HepG2 (cell line): ENCODE results near the gene UNC13D. TPM values are rescaled to one million over a fixed set of nuclear protein-coding genes. Genes with fewer than 3 reads are reported as not detected.

Experiments used
- BATF2 ChIP-seq: sonication (generic); formaldehyde crosslinking; IDR thresholded peaks from 2 replicates; pipeline ENCODE4 v1.8.0; 2022; ENCODE audit warnings: mild to moderate bottlenecking, missing genetic modification reagents, moderate library complexity
- BCL3 ChIP-seq: sonication (generic); formaldehyde crosslinking; IDR thresholded peaks from 2 replicates; pipeline ENCODE4 v1.5.1; 2020; ENCODE audit warnings: mild to moderate bottlenecking, missing genetic modification reagents, moderate library complexity
- JDP2 ChIP-seq: sonication (generic); formaldehyde crosslinking; IDR thresholded peaks from 2 replicates; pipeline ENCODE4 v1.8.1; 2022; ENCODE audit warnings: missing genetic modification reagents, borderline replicate concordance
- KDM5A ChIP-seq: fragments of 200-600 bp; sonication (generic); IDR thresholded peaks from 2 replicates; pipeline ENCODE4 v1.7.0; 2018; ENCODE audit warnings: antibody characterized with exemption, mild to moderate bottlenecking, low read length, borderline replicate concordance
- MBNL3 ChIP-seq: fragments of 250-450 bp; sonication (Bioruptor Pico); conservative IDR thresholded peaks from 2 replicates; pipeline ENCODE4 v1.8.0; 2022; ENCODE audit warnings: mild to moderate bottlenecking, inconsistent platforms
- PAF1 ChIP-seq: IDR thresholded peaks from 2 replicates; pipeline ENCODE4 v1.6.1; 2016; ENCODE audit warnings: missing genetic modification reagents, missing compliant biosample characterization
- REST ChIP-seq, 2 experiments: IDR thresholded peaks; 2 replicates each; pipeline ENCODE4 v1.6.1; 2011 to 2012; ENCODE audit warnings: low read length in 2 of 2, borderline replicate concordance in 1 of 2, low read depth in 1 of 2, mild to moderate bottlenecking in 1 of 2, moderate library complexity in 1 of 2
- SYNCRIP ChIP-seq: fragments of 200-400 bp; formaldehyde crosslinking; IDR thresholded peaks from 2 replicates; pipeline ENCODE4 v1.6.1; 2018; ENCODE audit warnings: mild to moderate bottlenecking, low read depth, low read length; ENCODE audit not compliant: insufficient read depth
- ZNF280D ChIP-seq: sonication (generic); formaldehyde crosslinking; IDR thresholded peaks from 2 replicates; pipeline ENCODE4 v1.5.1; 2020; ENCODE audit warnings: mild to moderate bottlenecking, missing genetic modification reagents
- ZNF292 ChIP-seq: sonication (generic); formaldehyde crosslinking; IDR thresholded peaks from 2 replicates; pipeline ENCODE4 v1.8.1; 2022; ENCODE audit warnings: mild to moderate bottlenecking, low read depth, missing genetic modification reagents, borderline replicate concordance
- ZNF34 ChIP-seq: sonication (generic); formaldehyde crosslinking; IDR thresholded peaks from 2 replicates; pipeline ENCODE4 v1.4.0; 2020; ENCODE audit warnings: mild to moderate bottlenecking, missing genetic modification reagents, borderline replicate concordance
- ZNF546 ChIP-seq: sonication (generic); formaldehyde crosslinking; conservative IDR thresholded peaks from 2 replicates; pipeline ENCODE4 v1.8.1; 2023; ENCODE audit warnings: mild to moderate bottlenecking, missing genetic modification reagents
- ZNF564 ChIP-seq: sonication (generic); formaldehyde crosslinking; IDR thresholded peaks from 2 replicates; pipeline ENCODE4 v1.8.1; 2023; ENCODE audit warnings: mild to moderate bottlenecking, missing genetic modification reagents
- ZNF567 ChIP-seq: sonication (generic); formaldehyde crosslinking; IDR thresholded peaks from 2 replicates; pipeline ENCODE4 v1.8.1; 2023; ENCODE audit warnings: mild to moderate bottlenecking, missing genetic modification reagents, borderline replicate concordance
- ZNF652 ChIP-seq: IDR thresholded peaks from 2 replicates; pipeline ENCODE4 v1.6.1; 2016; ENCODE audit warnings: low read depth, borderline replicate concordance
- ZNF781 ChIP-seq: sonication (generic); formaldehyde crosslinking; IDR thresholded peaks from 2 replicates; pipeline ENCODE4 v1.5.1; 2020; ENCODE audit warnings: borderline replicate concordance, mild to moderate bottlenecking, missing genetic modification reagents; ENCODE audit errors: not compliant biosample characterization
- ZSCAN12 ChIP-seq: sonication (generic); formaldehyde crosslinking; IDR thresholded peaks from 2 replicates; pipeline ENCODE4 v1.9.0; 2021; ENCODE audit warnings: mild to moderate bottlenecking, missing genetic modification reagents
- polyA plus RNA-seq, 8 experiments: library from polyadenylated mRNA; depleted of rRNA in 3 of 8; stranded (reverse) in 7 of 8; unstranded in 1 of 8; fragments of >200 nt; fragmentation: Illumina TruSeq in 4 of 8; extraction: Trizol in 4 of 8; gene quantifications; 2 replicates each; pipeline versions ENCODE4 v1.2.1 to v1.2.3, GENCODE V29; 2011 to 2016; ENCODE audit warnings: low read depth in 4 of 8, missing spikeins in 1 of 8, mixed read lengths in 1 of 8; ENCODE audit not compliant: insufficient read depth in 1 of 8
- total RNA-seq, 5 experiments: library from RNA; depleted of rRNA; stranded (reverse); fragments of >200 nt; fragmentation: Illumina TruSeq; extraction: Trizol; gene quantifications; 2 replicates each; pipeline ENCODE4 v1.2.3, GENCODE V29; 2016; ENCODE audit warnings: low read depth in 1 of 5

Gene UNC13D
- total and polyA plus RNA-seq, 2 of the 13 experiments (the other 11 are each of a cell fraction or from before 2014, with no cell fraction given) = 29.7 to 42.7 TPM

- TF ChIP-seq ZSCAN12 (CRISPR knock-in tag) (0 out of 2 replicates have a peak, but pooled peaks have one; percentile 16), ZNF34 (CRISPR knock-in tag) (peak; percentile 90; the same call in 1 of the 2 replicates), ZNF567 (CRISPR knock-in tag) (no peak), ZNF781 (CRISPR knock-in tag) (no peak), MBNL3 (CRISPR knock-in tag) (no peak), REST (IDR thresholded peaks at IDR 0.05; ENCODE audit: borderline replicate concordance in 1 of 2, low read depth in 1 of 2, low read length in 2 of 2) (peak in 1 of 2 experiments; percentile 58; a peak in 1 of 4 replicates), BCL3 (CRISPR knock-in tag) (peak; percentile 84; the same call in 1 of the 2 replicates), KDM5A (no peak; the same call in 1 of the 2 replicates), BATF2 (CRISPR knock-in tag) (0 out of 2 replicates have a peak, but pooled peaks have one; percentile 21), ZNF280D (CRISPR knock-in tag) (peak; percentile 83), SYNCRIP (no peak), PAF1 (CRISPR knock-in tag) (no peak; the same call in none of the 2 replicates), ZNF564 (CRISPR knock-in tag) (peak; percentile 93), JDP2 (CRISPR knock-in tag) (0 out of 2 replicates have a peak, but pooled peaks have one; percentile 35), ZNF292 (CRISPR knock-in tag) (peak; percentile 83; the same call in 1 of the 2 replicates), ZNF652 (CRISPR knock-in tag) (peak; percentile 38; the same call in 1 of the 2 replicates), ZNF546 (CRISPR knock-in tag) (no peak)
Observed at GRCh38 chr17:75876190-75876937, 32.2 kb upstream of the UNC13D start (continued).
